ENCODE measurements around the gene FUT8.

Gene FUT8

DNA sequence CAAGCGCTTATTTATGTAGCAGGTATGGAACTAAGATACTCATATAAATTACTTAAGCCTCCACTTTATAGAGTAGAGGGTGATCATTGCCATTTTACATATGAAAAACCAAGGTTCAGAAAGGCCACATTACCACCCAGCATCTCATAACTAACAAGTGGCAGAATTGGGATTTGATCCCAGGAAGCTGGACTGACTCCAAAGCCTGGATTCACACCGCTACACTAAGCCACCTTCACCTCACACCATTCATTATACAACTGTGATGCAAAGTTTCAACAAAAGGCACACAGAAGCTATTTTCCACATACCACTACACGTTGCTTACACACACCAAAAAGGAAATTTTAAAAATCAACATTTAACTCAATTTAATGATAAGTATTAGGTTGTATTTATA is 370.6 kb downstream of the FUT8 start:
- no peak for DNase-seq

GRCh38 chr14:65783576-65783975 is 371.0 kb downstream of the FUT8 start:
- no peak for DNase-seq

DNA sequence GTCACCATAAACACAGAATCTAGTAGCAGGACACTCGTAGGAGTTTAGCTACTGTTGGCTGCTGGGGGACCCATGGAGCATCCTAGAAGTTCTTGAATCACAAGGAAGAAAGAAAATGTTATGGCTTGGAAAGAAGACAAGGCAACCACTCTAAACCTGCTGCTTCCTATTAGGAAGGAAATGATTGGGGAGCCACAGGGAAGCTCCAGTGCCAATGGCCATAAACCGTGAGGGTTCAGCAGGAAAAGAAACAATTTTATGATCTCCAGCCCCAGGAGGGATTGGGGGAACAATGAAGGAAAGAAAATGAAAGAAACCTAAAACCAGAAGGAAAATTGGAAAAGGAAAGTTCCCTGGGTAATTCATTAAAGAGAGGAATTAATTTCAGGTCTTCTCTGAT is 372.0 kb downstream of the FUT8 start:
- no peak for DNase-seq

- no peak for DNase-seq
These were observed 374.9 kb downstream of the FUT8 start for GRCh38 chr14:65787461-65787860.

DNA sequence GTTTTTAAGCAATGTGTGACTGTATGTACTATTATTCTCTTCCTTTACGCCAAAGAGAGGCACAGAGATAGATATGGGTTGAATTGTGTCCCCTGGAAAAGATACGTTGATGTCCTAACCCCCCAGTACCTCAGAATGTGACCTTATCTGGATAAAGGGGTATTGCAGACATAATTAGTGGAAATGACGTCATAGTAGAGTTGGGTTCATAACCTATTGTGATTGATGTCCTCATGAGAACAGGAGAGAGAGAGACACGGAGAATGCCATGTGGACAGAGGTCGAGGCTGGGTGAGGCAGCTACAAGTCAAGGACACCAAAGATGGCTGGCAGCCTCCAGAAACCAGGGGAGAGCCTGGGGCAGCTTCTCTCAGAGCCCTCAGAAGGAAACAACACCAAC is 376.3 kb downstream of the FUT8 start:
- no peak for DNase-seq

DNA sequence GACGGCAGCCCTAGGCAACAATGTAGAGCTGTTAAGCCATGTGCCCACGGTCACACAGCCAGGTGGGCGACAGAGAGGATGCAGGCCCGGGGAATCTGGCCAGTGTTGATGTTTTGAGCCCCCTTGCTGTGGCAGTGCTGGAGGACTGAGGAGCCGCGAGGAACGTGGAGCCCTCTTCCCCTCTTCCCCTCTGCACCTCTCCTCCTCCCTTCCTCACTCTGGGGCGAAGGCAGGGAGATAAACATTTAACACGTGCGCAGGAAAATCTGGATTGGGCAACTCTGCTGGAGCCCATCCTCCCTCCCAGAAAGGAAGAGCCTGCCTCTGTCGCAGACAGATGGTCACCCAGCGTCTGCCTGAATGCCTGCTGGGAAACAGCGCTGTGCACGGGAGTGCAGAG is 376.8 kb downstream of the FUT8 start:
- no peak for DNase-seq

DNA sequence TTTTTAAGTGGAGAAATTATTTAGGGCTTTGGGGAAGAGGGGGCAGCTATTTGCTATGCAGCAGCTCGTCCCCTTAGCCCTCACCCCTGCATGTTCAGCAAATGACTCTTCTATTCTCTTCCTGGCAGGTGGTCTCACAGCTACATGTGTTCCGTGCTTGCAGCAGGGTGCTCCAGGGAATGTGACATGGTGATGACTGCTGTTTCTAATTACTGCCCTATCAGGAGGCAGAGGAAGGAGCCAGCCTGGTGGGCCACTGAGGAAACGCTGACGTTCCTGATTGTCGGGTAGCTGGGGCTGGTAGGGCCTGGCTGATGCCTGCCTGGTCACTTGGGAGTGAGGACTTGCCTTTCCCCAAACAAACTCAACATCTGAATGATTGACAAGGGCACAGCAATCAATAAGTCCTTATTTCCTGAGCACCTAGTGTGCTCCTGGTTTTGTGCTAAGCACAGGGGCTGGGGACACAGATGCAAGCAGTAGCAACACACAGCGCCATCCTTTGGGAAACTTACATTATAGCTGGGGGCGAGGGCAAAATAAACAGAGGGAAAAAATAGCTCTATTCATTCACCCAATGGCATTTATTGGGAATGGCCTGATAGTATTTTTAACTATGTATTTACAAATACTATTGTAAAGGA is 377.8 kb downstream of the FUT8 start:
- DNase-seq = no peak

- DNase-seq = no peak
These were observed 378.9 kb downstream of the FUT8 start for GRCh38 chr14:65791191-65791981.

DNA sequence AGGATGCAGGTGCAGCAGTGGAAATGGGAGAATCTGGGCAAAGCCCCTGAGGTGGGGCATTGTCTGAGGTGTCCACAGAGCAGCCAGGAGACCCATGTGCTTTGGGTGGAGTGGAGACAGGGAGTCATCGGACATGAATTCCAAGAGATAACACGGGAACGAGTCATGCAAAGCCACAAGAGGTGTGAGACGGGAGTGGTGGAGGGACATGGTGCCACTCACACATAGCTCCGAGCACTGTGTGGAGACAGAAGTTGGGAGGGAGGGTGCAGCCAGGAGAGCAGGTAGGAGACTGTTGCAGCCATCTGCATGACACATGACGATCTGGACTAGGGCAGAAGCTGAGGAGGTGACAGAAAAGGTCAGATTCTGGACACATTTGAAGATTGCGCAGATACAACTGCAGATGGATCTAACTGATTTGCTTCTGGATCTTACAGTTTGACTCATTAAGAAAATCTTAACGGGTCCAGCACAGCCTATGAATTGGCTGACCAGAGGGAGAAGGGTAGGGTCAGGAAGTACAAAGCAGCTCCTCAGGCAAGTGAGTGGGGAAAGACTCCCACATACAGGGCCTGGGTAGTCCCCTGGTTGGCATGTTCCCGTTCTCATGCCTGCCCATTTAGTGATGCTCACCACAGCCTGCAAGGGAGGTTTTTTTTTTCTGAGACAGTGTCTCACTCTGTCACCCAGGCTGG is 379.8 kb downstream of the FUT8 start:
- no peak for DNase-seq
